Ascending aorta (tissue), 2 donors: Measurements from ENCODE around the gene PPP1R3E. TPM values are rescaled to one million over a fixed set of nuclear protein-coding genes. Genes with fewer than 3 reads are reported as not detected.

Experiments
- DNase-seq, 2 donors: peaks; one replicate each; pipeline ENCODE4 v3.0.0-alpha.2; 2019; ENCODE audit warnings: low spot score in 2 of 2
- H3K27ac ChIP-seq, 2 donors: fragments of 200-600 bp; sonication (generic); one replicate each; pipeline ENCODE4 v1.5.1; 2016 to 2017; ENCODE audit warnings: mild to moderate bottlenecking in 1 of 2
- H3K27me3 ChIP-seq: fragments of 200-600 bp; sonication (generic); one replicate; pipeline ENCODE4 v1.5.1; 2017
- H3K36me3 ChIP-seq, 2 donors: fragments of 200-600 bp; sonication (generic); one replicate each; pipeline ENCODE4 v1.5.1; 2016
- H3K4me1 ChIP-seq, 2 donors: fragments of 200-600 bp; sonication (generic); one replicate each; pipeline ENCODE4 v1.5.1; 2016 to 2017; ENCODE audit warnings: mild to moderate bottlenecking in 1 of 2
- H3K4me3 ChIP-seq, 2 donors: fragments of 200-600 bp; sonication (generic); one replicate each; pipeline ENCODE4 v1.5.1; 2016 to 2017; ENCODE audit warnings: mild to moderate bottlenecking in 1 of 2
- H3K9me3 ChIP-seq, 2 donors: fragments of 200-600 bp; sonication (generic); one replicate each; pipeline ENCODE4 v1.5.1; 2016
- intact Hi-C: fragments of 100-400 bp; cut with DNase I; formaldehyde crosslinking; loops from one replicate; pipeline ENCODE4 v1.15.1; 2023
- total RNA-seq: library from RNA; depleted of rRNA; stranded (reverse); fragments of >200 nt; gene quantifications from one replicate; pipeline ENCODE4 v1.1.0, GENCODE V29; 2016
- TF ChIP-seq, protein P1 (sequence below), 3 experiments: fragments of 200-600 bp in 2 of 3; fragments of 450-650 bp in 1 of 3; sonication (generic) in 2 of 3; IDR thresholded peaks; one replicate each; pipeline ENCODE4 v1.5.1; 2016 to 2019; ENCODE audit warnings: antibody characterized with exemption in 3 of 3, mild to moderate bottlenecking in 1 of 3, moderate library complexity in 1 of 3

PPP1R3E gene
- total RNA-seq, 1 donor from 2014 or later = 8.9 TPM

GRCh38 chr14:23347406-23348296 is 45.0 kb upstream of the PPP1R3E start:
- intact Hi-C loops = no loop called here
- no peaks in the 10 kb centered on the region for H3K9me3 ChIP-seq
- TF ChIP-seq, protein P1, sequence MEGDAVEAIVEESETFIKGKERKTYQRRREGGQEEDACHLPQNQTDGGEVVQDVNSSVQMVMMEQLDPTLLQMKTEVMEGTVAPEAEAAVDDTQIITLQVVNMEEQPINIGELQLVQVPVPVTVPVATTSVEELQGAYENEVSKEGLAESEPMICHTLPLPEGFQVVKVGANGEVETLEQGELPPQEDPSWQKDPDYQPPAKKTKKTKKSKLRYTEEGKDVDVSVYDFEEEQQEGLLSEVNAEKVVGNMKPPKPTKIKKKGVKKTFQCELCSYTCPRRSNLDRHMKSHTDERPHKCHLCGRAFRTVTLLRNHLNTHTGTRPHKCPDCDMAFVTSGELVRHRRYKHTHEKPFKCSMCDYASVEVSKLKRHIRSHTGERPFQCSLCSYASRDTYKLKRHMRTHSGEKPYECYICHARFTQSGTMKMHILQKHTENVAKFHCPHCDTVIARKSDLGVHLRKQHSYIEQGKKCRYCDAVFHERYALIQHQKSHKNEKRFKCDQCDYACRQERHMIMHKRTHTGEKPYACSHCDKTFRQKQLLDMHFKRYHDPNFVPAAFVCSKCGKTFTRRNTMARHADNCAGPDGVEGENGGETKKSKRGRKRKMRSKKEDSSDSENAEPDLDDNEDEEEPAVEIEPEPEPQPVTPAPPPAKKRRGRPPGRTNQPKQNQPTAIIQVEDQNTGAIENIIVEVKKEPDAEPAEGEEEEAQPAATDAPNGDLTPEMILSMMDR (IDR thresholded peaks at IDR 0.05) = no peak
- H3K4me3 ChIP-seq = no peak overlapping the region
- peak in 1 of 2 donors; percentile 56 for DNase-seq
- no peak overlapping the region for H3K27ac ChIP-seq
- H3K4me1 ChIP-seq = peaks cover 4 to 5% of the 10 kb centered on the region in 2 donors
- H3K27me3 ChIP-seq = no peaks in the 10 kb centered on the region
- H3K36me3 ChIP-seq = peaks cover 5 to 7% of the 10 kb centered on the region in 2 donors

DNA sequence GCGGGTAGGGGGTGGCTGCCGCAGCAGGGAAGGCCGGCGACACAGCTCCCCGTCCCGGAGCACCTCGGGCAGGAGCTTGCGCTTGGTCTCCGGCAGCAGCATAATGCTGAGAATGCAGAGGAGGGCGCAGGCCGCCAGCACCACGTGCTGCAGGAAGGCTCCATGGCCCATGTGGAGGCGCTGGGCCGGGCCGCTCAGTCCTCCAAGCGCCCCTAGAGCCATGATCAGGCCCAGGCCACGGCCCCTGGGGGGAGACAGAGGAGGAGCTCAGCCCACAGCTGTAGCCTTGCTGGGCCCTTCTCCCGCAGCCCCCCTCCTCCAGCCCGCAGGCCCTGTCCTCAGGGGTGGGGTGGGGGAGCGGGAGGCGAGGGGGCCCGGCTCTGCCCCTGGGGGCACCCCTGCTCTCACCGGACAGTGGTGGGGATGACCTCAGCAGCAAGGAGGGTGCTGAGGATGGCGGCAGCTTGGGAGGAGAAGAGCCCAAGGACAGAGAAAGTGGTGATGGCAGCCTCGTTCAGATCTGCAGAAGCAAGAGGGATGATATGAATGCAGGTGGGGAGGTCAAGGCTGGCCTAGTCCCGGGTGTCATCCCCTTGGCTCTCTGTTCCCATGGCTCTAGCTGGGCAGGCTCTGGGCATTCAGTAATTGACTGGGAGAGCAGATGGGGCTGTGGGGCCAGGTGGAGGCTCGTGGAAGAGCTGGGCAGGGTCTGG is 44.2 kb upstream of the PPP1R3E start:
- intact Hi-C loops = no loop called here
- H3K27ac ChIP-seq = no peak overlapping the region
- no peaks in the 10 kb centered on the region for H3K9me3 ChIP-seq
- H3K4me3 ChIP-seq = no peak overlapping the region
- TF ChIP-seq, protein P1 (IDR thresholded peaks at IDR 0.05) = no peak
- peaks cover 2 to 3% of the 10 kb centered on the region in 2 donors for H3K4me1 ChIP-seq
- H3K36me3 ChIP-seq = peaks cover 5 to 7% of the 10 kb centered on the region in 2 donors
- H3K27me3 ChIP-seq = no peaks in the 10 kb centered on the region
- DNase-seq = peak in 1 of 2 donors; percentile 43

DNA sequence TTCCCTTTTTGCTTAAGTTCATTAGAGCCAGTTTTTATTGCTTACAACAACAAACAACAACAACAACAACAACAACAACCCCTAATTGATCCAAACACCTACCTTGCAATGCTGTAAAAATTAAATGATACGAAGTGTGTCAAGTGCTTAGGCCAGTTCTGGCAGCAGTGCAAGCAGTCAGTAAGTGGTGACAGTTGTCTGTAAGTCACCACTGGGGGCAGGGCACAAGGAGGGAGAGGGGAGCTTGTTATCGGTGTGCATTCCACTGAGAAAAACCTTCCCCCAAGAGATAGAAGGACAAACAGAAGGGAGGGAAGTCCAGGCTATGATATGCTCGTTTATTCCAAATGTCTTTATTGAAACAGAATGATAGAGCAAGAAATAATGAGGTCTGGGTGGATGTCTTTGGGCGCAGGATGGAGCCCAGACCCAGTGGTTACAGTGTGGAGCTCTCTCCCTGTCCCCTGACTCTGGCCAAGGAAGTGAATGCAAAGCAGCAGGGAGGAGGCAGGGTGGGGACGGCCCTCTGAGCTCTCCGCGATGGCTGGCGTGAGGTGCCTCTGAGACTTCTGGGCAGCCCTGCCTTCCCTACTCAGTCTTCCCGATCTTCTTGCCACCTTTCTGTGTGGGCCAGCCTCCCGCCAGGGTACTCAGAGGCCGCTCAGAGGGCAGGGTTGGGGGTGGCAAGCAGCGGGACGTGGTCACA is 43.5 kb upstream of the PPP1R3E start:
- H3K9me3 ChIP-seq = no peaks in the 10 kb centered on the region
- DNase-seq = peak in 1 of 2 donors; percentile 38
- H3K27ac ChIP-seq = no peak overlapping the region
- intact Hi-C loops = no loop called here
- peaks cover 5 to 7% of the 10 kb centered on the region in 2 donors for H3K36me3 ChIP-seq
- H3K4me1 ChIP-seq = no peaks in the 10 kb centered on the region
- TF ChIP-seq, protein P1 (IDR thresholded peaks at IDR 0.05) = no peak
- H3K27me3 ChIP-seq = no peaks in the 10 kb centered on the region
- H3K4me3 ChIP-seq = no peak overlapping the region

DNA sequence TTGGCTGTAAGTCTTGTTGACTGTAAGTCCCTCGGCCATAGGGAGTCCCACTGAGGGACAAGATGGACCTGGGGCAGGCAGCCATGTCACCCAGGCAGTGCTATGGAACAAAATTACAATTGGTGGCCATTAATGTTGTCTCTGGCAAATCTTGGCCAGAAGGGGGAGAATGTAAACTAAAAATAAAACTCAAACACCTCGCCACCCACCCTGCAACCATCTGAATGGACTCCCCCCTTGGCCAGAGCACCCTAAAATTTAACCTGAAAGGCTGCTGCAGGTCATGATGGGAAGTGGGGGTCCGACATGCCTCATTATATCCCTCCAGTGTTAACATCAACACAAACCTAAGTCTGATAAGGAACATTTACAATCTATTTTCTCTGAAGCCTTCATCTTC is 41.8 kb upstream of the PPP1R3E start:
- Histone ChIP-seq H3K4me3 (no peak overlapping the region), H3K9me3 (no peaks in the 10 kb centered on the region), H3K36me3 (peaks cover 5 to 7% of the 10 kb centered on the region in 2 donors), H3K4me1 (no peaks in the 10 kb centered on the region), H3K27ac (no peak overlapping the region), H3K27me3 (no peaks in the 10 kb centered on the region)
- DNase-seq = peak in 1 of 2 donors; percentile 15
- TF ChIP-seq, protein P1 (IDR thresholded peaks at IDR 0.05) = no peak
- intact Hi-C loops = no loop called here

- Histone ChIP-seq H3K4me1 (no peaks in the 10 kb centered on the region), H3K9me3 (no peaks in the 10 kb centered on the region), H3K36me3 (no peaks in the 10 kb centered on the region), H3K27ac (no peak overlapping the region), H3K4me3 (no peak overlapping the region), H3K27me3 (no peaks in the 10 kb centered on the region)
- intact Hi-C loops = no loop called here
- DNase-seq = no peak
- TF ChIP-seq, protein P1 (IDR thresholded peaks at IDR 0.05) = no peak
Measured at GRCh38 chr14:23339506-23340268, 37.0 kb upstream of the PPP1R3E start.
